A549 (cell line): Measurements from ENCODE around the gene NUCB1. TPM values are rescaled to one million over a fixed set of nuclear protein-coding genes. Genes with fewer than 3 reads are reported as not detected.

Experiments used
- ATAC-seq, 2 experiments: fragments of 200-7000 bp in 1 of 2; fragments of >200 bp in 1 of 2; cut with Nextera tagmentation in 1 of 2; cut with Tn5 transposase in 1 of 2; 3 replicates each; pipeline versions ENCODE4 v1.8.0 to v1.9.1; 2018 to 2020; ENCODE audit warnings: mild to moderate bottlenecking in 1 of 2, moderate library complexity in 1 of 2
- CTCF ChIA-PET: fragments of 300-600 bp; sonication (Branson Sonifier 250); formaldehyde crosslinking; extraction: SDS; loops from one replicate; lab custom pipeline; 2021; ENCODE audit warnings: antibody characterized with exemption, inconsistent platforms; lab: Yijun Ruan, JAX
- POLR2A ChIA-PET: fragments of 350-600 bp; formaldehyde crosslinking; extraction: SDS; loops from one replicate; lab custom pipeline; 2021; ENCODE audit warnings: antibody characterized with exemption, inconsistent platforms; lab: Yijun Ruan, JAX
- DNase-seq, 2 experiments: peaks; one replicate each; pipeline versions ENCODE4 v3.0.0 to v3.0.0-alpha.2; 2011 to 2016; ENCODE audit warnings: low read depth in 1 of 2, low spot score in 1 of 2
- FAIRE-seq: peaks from 2 replicates; lab custom pipeline; 2011; peaks lifted over from hg19 to GRCh38; lab: Jason Lieb, UNC
- H3K27ac ChIP-seq, 2 experiments: fragments of >200 bp; sonication (Bioruptor Twin); formaldehyde crosslinking; 3 replicates each; pipeline ENCODE4 v1.5.1; 2016 to 2017
- H3K4me1 ChIP-seq: fragments of >200 bp; sonication (Bioruptor Twin); formaldehyde crosslinking; 3 replicates; pipeline ENCODE4 v1.6.1; 2016
- H3K4me2 ChIP-seq: fragments of >200 bp; sonication (Bioruptor Twin); formaldehyde crosslinking; 3 replicates; pipeline ENCODE4 v1.6.1; 2016
- H3K4me3 ChIP-seq: fragments of >200 bp; sonication (Bioruptor Twin); formaldehyde crosslinking; 3 replicates; pipeline ENCODE4 v1.5.1; 2016
- H3K9me3 ChIP-seq: fragments of >200 bp; sonication (Bioruptor Twin); formaldehyde crosslinking; 3 replicates; pipeline ENCODE4 v1.6.1; 2016
- CHD2 ChIP-seq: fragments of 150-350 bp; IDR thresholded peaks from 2 replicates; pipeline ENCODE4 v1.6.1; 2014; ENCODE audit warnings: low read length; ENCODE audit not compliant: partially characterized antibody
- EHMT2 ChIP-seq: fragments of 200-600 bp; sonication (generic); IDR thresholded peaks from 2 replicates; pipeline ENCODE4 v1.6.1; 2016; ENCODE audit warnings: antibody characterized with exemption, low read depth, mild to moderate bottlenecking, moderate library complexity
- FOSB ChIP-seq: fragments of 250-450 bp; sonication (Bioruptor Pico); IDR thresholded peaks from 2 replicates; pipeline ENCODE4 v1.5.0; 2020; ENCODE audit warnings: mild to moderate bottlenecking, moderate library complexity
- HES2 ChIP-seq: fragments of >200 bp; sonication (Bioruptor Twin); formaldehyde crosslinking; IDR thresholded peaks from 2 replicates; pipeline ENCODE4 v1.6.1; 2016
- HEYL ChIP-seq: fragments of 250-450 bp; sonication (Bioruptor Pico); IDR thresholded peaks from 2 replicates; pipeline ENCODE4 v1.8.0; 2021; ENCODE audit warnings: mild to moderate bottlenecking, moderate library complexity
- HOXA7 ChIP-seq: fragments of 250-450 bp; sonication (Bioruptor Pico); IDR thresholded peaks from 2 replicates; pipeline ENCODE4 v1.5.0; 2020; ENCODE audit warnings: mild to moderate bottlenecking, moderate library complexity
- HOXB13 ChIP-seq: fragments of 250-450 bp; sonication (Bioruptor Pico); IDR thresholded peaks from 2 replicates; pipeline ENCODE4 v1.5.0; 2020; ENCODE audit warnings: low read depth, mild to moderate bottlenecking, moderate library complexity
- MAX ChIP-seq: IDR thresholded peaks from 2 replicates; pipeline ENCODE4 v1.6.1; 2012
- MAZ ChIP-seq: fragments of 150-350 bp; IDR thresholded peaks from 2 replicates; pipeline ENCODE4 v1.6.1; 2014; ENCODE audit warnings: antibody characterized with exemption, low read depth, low read length, borderline replicate concordance
- MYC ChIP-seq: IDR thresholded peaks from 2 replicates; pipeline ENCODE4 v1.6.1; 2012; ENCODE audit warnings: mild to moderate bottlenecking, inconsistent platforms, low read length, improper control_type of control experiment, borderline replicate concordance
- NFE2L2 ChIP-seq: fragments of 150-350 bp; conservative IDR thresholded peaks from 2 replicates; pipeline ENCODE4 v1.6.1; 2014; ENCODE audit warnings: low read length
- NPAS2 ChIP-seq: fragments of 250-450 bp; sonication (Bioruptor Pico); IDR thresholded peaks from 2 replicates; pipeline ENCODE4 v1.8.0; 2022; ENCODE audit warnings: mild to moderate bottlenecking, moderate library complexity, borderline replicate concordance
- PBX3 ChIP-seq: IDR thresholded peaks from 2 replicates; pipeline ENCODE4 v1.6.1; 2012
- PHF8 ChIP-seq: fragments of 200-600 bp; sonication (generic); IDR thresholded peaks from 2 replicates; pipeline ENCODE4 v1.6.1; 2016; ENCODE audit warnings: low read depth, mild to moderate bottlenecking, antibody characterized with exemption, moderate library complexity, borderline replicate concordance
- RARB ChIP-seq: fragments of 250-450 bp; sonication (Bioruptor Pico); IDR thresholded peaks from 2 replicates; pipeline ENCODE4 v1.8.0; 2021; ENCODE audit warnings: mild to moderate bottlenecking, moderate library complexity
- RCOR1 ChIP-seq: fragments of 150-350 bp; IDR thresholded peaks from 2 replicates; pipeline ENCODE4 v1.6.1; 2014; ENCODE audit warnings: antibody characterized with exemption, low read length, low read depth
- TFCP2L1 ChIP-seq: fragments of 250-450 bp; sonication (Bioruptor Pico); IDR thresholded peaks from 2 replicates; pipeline ENCODE4 v1.5.0; 2021; ENCODE audit warnings: mild to moderate bottlenecking
- USF2 ChIP-seq: fragments of 450-650 bp; IDR thresholded peaks from 2 replicates; pipeline ENCODE4 v1.6.1; 2014; ENCODE audit warnings: antibody characterized with exemption
- WGBS: methylation state at CpG from one replicate; pipeline ENCODE4 v1.1.6; 2017; ENCODE audit errors: missing lambda C conversion rate; 5-methylcytosine and 5-hydroxymethylcytosine counted together
- polyA plus RNA-seq, 4 experiments: library from polyadenylated mRNA; depleted of rRNA in 3 of 4; stranded (reverse); fragments of >200 nt; fragmentation: RNase III in 1 of 4; extraction: RNeasy Plus Mini Kit Qiagen cat#74134 plus additional on column Dnase treatment in 1 of 4; gene quantifications; 2 replicates in 3 of 4; 3 replicates in 1 of 4; pipeline ENCODE4 v1.2.3, GENCODE V29; 2011 to 2017
- TF ChIP-seq, protein P1 (sequence below): fragments of >200 bp; sonication (Bioruptor Twin); formaldehyde crosslinking; IDR thresholded peaks from 3 replicates; pipeline ENCODE4 v1.6.1; 2016
- TF ChIP-seq, protein P2 (sequence below): fragments of 150-350 bp; IDR thresholded peaks from 2 replicates; pipeline ENCODE4 v1.6.1; 2014; ENCODE audit warnings: low read depth, mild to moderate bottlenecking, low read length

The NUCB1 gene
- polyA plus RNA-seq, 2 of the 4 experiments (the other 2 are of a cell fraction) = 79.5 to 182 TPM

- H3K9me3 ChIP-seq = no peaks in the 10 kb centered on the region
- POLR2A ChIA-PET = interaction anchor here (0.6 to 9.6 kb wide), 10 partner anchors 8 to 245 kb away, joined by 3 to 175 read pairs (median 6); partner anchors contain the start of genes BAX, GYS1, NUCB1 and PLEKHA4
- peak overlapping the region; percentile 92 to 96 for H3K27ac ChIP-seq
- H3K4me3 ChIP-seq = peak overlapping the region; percentile 66
- CTCF ChIA-PET = interaction anchor here (0.6 to 18.4 kb wide), 7 partner anchors 11 to 694 kb away, joined by 3 to 332 read pairs (median 7); partner anchors contain the start of genes GYS1 and RUVBL2
- peak; percentile 49 to 90 for DNase-seq
- peak in 1 of 2 experiments; percentile 2; a peak in 3 of 6 replicates for ATAC-seq
- 1% methylated on average over 36 of the region's 36 CpGs for WGBS
- FAIRE-seq = no peak
- TF ChIP-seq HES2 (no peak), TFCP2L1 (CRISPR knock-in tag) (0 out of 2 replicates have a peak, but pooled peaks have one; percentile 67), FOSB (CRISPR knock-in tag) (peak; percentile 73), RARB (CRISPR knock-in tag) (peak; percentile 80; the same call in 1 of the 2 replicates), NFE2L2 (0 out of 2 replicates have a peak, but pooled peaks have one; percentile 34), PBX3 (0 out of 2 replicates have a peak, but pooled peaks have one; percentile 11), USF2 (no peak), EHMT2 (no peak), NPAS2 (CRISPR knock-in tag) (no peak), CHD2 (peak; percentile 27), HEYL (CRISPR knock-in tag) (0 out of 2 replicates have a peak, but pooled peaks have one; percentile 29), HOXA7 (CRISPR knock-in tag) (peak; percentile 80; the same call in 1 of the 2 replicates), PHF8 (0 out of 2 replicates have a peak, but pooled peaks have one; percentile 4), MAZ (no peak), RCOR1 (no peak), MAX (peak; percentile 73), HOXB13 (CRISPR knock-in tag) (no peak), MYC (peak; percentile 72; the same call in 1 of the 2 replicates)
- TF ChIP-seq, protein P1, sequence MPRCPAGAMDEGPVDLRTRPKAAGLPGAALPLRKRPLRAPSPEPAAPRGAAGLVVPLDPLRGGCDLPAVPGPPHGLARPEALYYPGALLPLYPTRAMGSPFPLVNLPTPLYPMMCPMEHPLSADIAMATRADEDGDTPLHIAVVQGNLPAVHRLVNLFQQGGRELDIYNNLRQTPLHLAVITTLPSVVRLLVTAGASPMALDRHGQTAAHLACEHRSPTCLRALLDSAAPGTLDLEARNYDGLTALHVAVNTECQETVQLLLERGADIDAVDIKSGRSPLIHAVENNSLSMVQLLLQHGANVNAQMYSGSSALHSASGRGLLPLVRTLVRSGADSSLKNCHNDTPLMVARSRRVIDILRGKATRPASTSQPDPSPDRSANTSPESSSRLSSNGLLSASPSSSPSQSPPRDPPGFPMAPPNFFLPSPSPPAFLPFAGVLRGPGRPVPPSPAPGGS = no peak; the same call in 2 of the 3 replicates
- TF ChIP-seq, protein P2, sequence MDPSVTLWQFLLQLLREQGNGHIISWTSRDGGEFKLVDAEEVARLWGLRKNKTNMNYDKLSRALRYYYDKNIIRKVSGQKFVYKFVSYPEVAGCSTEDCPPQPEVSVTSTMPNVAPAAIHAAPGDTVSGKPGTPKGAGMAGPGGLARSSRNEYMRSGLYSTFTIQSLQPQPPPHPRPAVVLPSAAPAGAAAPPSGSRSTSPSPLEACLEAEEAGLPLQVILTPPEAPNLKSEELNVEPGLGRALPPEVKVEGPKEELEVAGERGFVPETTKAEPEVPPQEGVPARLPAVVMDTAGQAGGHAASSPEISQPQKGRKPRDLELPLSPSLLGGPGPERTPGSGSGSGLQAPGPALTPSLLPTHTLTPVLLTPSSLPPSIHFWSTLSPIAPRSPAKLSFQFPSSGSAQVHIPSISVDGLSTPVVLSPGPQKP = no peak
- TF ChIP-seq, all 56 proteins: peak for 11
- Histone ChIP-seq H3K4me1 (peaks cover 62% of the 10 kb centered on the region), H3K4me2 (peak overlapping the region; percentile 95)
Measured at GRCh38 chr19:48965806-48966540, 65.9 kb downstream of the NUCB1 start.
